ENCODE results near the gene CREB5.

Gene CREB5

DNA sequence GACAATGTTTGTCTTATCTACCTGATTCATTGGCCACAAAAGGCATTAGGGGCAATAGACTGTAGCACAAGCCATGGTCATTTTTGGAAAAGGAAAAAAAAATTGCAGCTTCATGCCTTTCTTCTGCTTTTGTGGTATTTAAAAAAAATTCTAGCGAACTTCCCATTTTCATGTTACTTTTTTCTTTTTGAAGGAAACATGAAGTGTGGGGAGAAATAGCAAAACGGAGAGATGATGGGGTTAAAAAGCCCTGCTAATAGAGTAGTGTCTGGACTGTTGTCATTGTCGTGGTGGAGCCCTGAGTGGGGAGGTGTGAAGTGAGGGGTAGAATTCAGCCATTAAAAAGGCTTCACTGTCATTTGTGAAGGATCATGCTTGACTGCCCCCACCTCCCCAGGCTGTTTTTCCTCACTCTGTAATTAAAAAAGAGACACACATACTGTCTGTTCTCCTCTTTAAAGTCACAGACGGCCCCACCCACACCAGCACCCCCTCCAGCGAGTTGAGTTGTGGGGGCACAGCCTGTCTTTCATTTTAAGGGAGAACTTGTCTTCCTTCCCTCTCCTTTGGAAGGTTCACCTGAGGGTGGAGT, 272.4 kb downstream of the CREB5 start:
- ATAC-seq (ENCODE audit: low read depth) (no peak), DNase-seq (ENCODE audit: low spot score) (no peak)
- H3K36me3 ChIP-seq (ENCODE audit: low read depth): no peaks in the 10 kb centered on the region
- H3K9me3 ChIP-seq (ENCODE audit: severe bottlenecking): no peaks in the 10 kb centered on the region
- H3K27me3 ChIP-seq (ENCODE audit: insufficient read depth, poor library complexity, severe bottlenecking): no peaks in the 10 kb centered on the region
- peaks cover 3% of the 10 kb centered on the region for H3K4me1 ChIP-seq (ENCODE audit: insufficient read depth, poor library complexity, severe bottlenecking)
- TF ChIP-seq, protein P1, sequence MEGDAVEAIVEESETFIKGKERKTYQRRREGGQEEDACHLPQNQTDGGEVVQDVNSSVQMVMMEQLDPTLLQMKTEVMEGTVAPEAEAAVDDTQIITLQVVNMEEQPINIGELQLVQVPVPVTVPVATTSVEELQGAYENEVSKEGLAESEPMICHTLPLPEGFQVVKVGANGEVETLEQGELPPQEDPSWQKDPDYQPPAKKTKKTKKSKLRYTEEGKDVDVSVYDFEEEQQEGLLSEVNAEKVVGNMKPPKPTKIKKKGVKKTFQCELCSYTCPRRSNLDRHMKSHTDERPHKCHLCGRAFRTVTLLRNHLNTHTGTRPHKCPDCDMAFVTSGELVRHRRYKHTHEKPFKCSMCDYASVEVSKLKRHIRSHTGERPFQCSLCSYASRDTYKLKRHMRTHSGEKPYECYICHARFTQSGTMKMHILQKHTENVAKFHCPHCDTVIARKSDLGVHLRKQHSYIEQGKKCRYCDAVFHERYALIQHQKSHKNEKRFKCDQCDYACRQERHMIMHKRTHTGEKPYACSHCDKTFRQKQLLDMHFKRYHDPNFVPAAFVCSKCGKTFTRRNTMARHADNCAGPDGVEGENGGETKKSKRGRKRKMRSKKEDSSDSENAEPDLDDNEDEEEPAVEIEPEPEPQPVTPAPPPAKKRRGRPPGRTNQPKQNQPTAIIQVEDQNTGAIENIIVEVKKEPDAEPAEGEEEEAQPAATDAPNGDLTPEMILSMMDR (IDR thresholded peaks at IDR 0.05; ENCODE audit: poor library complexity, severe bottlenecking): no peak
- H3K4me3 ChIP-seq (ENCODE audit: severe bottlenecking): no peak overlapping the region
- H3K27ac ChIP-seq (ENCODE audit: poor library complexity, severe bottlenecking): no peak overlapping the region

DNA sequence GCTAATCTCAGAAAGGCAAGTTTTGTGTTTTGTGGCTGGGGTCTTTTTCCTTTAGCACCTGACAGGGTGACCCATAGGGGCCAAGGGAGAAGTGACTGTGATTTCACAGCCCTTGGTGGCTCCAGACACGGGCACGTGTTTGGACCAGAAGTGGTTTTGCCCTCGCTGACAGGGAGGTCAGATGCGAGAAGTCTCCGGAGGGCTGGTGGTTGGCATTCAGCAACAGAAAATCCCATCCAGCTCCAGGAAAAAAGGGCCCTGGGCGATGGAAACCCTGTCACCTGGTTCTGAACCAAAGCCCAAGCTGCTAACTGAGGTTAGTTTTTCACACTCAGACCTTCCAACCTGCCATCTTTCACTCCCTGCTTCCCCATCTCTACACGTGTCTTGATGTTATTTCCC, 272.9 kb downstream of the CREB5 start:
- H3K9me3 ChIP-seq (ENCODE audit: severe bottlenecking): no peaks in the 10 kb centered on the region
- no peaks in the 10 kb centered on the region for H3K27me3 ChIP-seq (ENCODE audit: insufficient read depth, poor library complexity, severe bottlenecking)
- H3K4me3 ChIP-seq (ENCODE audit: severe bottlenecking): no peak overlapping the region
- TF ChIP-seq, protein P1 (IDR thresholded peaks at IDR 0.05; ENCODE audit: poor library complexity, severe bottlenecking): no peak
- H3K4me1 ChIP-seq (ENCODE audit: insufficient read depth, poor library complexity, severe bottlenecking): peaks cover 3% of the 10 kb centered on the region
- no peaks in the 10 kb centered on the region for H3K36me3 ChIP-seq (ENCODE audit: low read depth)
- ATAC-seq (ENCODE audit: low read depth): no peak
- no peak for DNase-seq (ENCODE audit: low spot score)
- H3K27ac ChIP-seq (ENCODE audit: poor library complexity, severe bottlenecking): peak overlapping the region; percentile 85

DNA sequence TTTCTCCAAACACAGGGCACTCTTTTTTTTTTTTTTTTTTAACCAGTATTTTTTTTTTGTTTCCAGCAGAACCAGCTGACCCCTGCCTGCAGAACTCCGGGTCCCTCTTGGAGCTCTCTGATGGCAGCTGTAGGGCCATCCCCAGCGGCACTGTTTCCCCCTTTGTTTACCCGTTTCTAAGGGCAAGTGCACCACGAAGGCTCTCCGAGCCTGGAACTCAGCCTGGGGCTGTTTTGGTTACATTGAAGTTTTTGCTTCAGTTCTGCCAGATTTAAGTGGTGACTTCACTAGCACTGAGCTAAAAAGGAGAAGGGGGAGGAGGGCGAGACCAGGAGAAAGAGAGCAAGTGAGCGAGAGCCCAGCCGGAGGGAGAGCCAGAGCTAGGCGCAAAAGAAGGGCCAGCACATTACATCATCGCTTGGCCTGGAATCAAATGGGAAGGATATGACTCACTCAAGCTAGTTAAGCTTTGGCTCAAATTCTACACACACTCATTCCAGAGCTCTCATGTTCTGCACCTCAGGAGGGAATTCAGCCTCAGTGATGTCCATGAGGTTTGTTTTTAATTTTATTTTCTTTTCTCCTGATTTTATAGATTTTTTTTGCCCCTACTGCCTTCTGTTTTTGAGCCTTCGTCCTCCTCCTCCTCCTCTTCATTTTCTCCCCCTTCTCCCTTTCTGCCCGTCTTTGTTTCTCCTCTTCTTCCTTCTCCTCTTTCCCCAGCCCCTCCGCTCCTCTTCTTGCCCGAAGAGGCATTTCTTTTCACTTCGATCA, 273.5 kb downstream of the CREB5 start:
- peak overlapping the region; percentile 85 for H3K27ac ChIP-seq (ENCODE audit: poor library complexity, severe bottlenecking)
- peak overlapping the region; percentile 36 for H3K4me3 ChIP-seq (ENCODE audit: severe bottlenecking)
- no peaks in the 10 kb centered on the region for H3K27me3 ChIP-seq (ENCODE audit: insufficient read depth, poor library complexity, severe bottlenecking)

DNA sequence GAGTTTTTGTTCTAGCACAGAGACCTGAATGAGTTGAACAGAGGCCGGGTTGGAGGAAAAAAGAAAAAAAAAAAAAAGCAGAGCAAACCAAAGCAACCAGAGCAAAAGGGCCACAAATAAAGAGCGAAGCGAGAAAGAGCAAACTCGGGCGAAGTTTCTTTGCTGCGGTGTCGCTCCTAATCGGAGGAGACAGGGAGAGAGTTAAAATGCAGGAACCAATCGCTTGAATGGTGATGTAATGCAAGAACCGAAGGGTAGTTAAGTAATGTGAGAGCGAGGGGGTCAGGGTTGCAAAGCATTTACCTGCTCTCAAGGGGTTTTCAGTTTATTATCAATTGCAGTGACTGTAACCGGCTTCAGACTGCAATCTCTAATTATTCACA, 274.1 kb downstream of the CREB5 start:
- ATAC-seq (ENCODE audit: low read depth): peak; percentile 42; the same call in 2 of the 3 replicates
- H3K4me3 ChIP-seq (ENCODE audit: severe bottlenecking): peak overlapping the region; percentile 36

More for the DNA sequence above, 273.5 kb downstream of the CREB5 start:
- TF ChIP-seq, protein P1 (IDR thresholded peaks at IDR 0.05; ENCODE audit: poor library complexity, severe bottlenecking): no peak
- ATAC-seq (ENCODE audit: low read depth): peak; percentile 90
- H3K36me3 ChIP-seq (ENCODE audit: low read depth): no peaks in the 10 kb centered on the region
- H3K9me3 ChIP-seq (ENCODE audit: severe bottlenecking): no peaks in the 10 kb centered on the region
- H3K4me1 ChIP-seq (ENCODE audit: insufficient read depth, poor library complexity, severe bottlenecking): peaks cover 3% of the 10 kb centered on the region
- DNase-seq (ENCODE audit: low spot score): peak; percentile 85

More for the DNA sequence above, 274.1 kb downstream of the CREB5 start:
- Histone ChIP-seq H3K27me3 (ENCODE audit: insufficient read depth, poor library complexity, severe bottlenecking) (no peaks in the 10 kb centered on the region), H3K27ac (ENCODE audit: poor library complexity, severe bottlenecking) (peak overlapping the region; percentile 85), H3K36me3 (ENCODE audit: low read depth) (no peaks in the 10 kb centered on the region), H3K9me3 (ENCODE audit: severe bottlenecking) (no peaks in the 10 kb centered on the region), H3K4me1 (ENCODE audit: insufficient read depth, poor library complexity, severe bottlenecking) (peaks cover 3% of the 10 kb centered on the region)
- TF ChIP-seq, protein P1 (IDR thresholded peaks at IDR 0.05; ENCODE audit: poor library complexity, severe bottlenecking): no peak
- no peak for DNase-seq (ENCODE audit: low spot score)

Data from RWPE2 (cell line).